ENCODE measurements around the gene GNG12. TPM values are rescaled to one million over a fixed set of nuclear protein-coding genes. Genes with fewer than 3 reads are reported as not detected.

Gene GNG12
- total RNA-seq, 5 donors from 2014 or later (not counting 1 experiment from before 2014, with no cell fraction given): 0.26 to 0.44 (median 0.35) TPM; not detected in 2

DNA sequence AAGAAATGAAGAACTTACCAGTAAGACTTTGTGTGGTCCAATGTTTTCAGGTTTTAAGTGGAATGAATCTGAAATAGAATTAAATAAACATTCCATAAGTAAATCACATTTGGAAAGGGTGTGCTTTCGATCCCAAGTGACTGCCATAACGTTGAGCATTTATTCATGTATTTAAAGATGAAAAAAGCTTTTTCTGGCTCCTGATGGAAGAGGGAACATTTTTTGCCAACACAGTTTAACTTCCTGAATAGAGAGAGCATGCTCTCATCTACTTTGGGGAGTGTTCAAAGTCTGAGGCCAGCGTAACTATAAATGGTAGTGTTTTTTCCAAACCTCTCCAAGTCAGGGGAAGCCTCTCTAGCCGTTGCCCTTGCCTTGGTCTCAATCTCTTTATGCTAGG, 55.8 kb downstream of the GNG12 start:
- Histone ChIP-seq H3K36me3 (ENCODE audit: control insufficient read depth in 2 of 2, extremely low read depth in 1 of 2, insufficient read depth in 1 of 2, low read length in 1 of 2) (no peaks in the 10 kb centered on the region), H3K4me3 (ENCODE audit: control insufficient read depth in 1 of 2, extremely low read depth in 1 of 2, low read length in 1 of 2) (no peak overlapping the region), H3K9me3 (no peaks in the 10 kb centered on the region), H3K27ac (ENCODE audit: low read length) (no peak overlapping the region), H3K27me3 (replicated peaks in 1 of 2; ENCODE audit: control insufficient read depth in 2 of 2, extremely low read depth in 1 of 2, insufficient read depth in 2 of 2, low read length in 1 of 2) (peaks cover 0 to 2% of the 10 kb centered on the region in 2 experiments), H3K4me1 (ENCODE audit: control insufficient read depth in 1 of 2, extremely low read depth in 1 of 2, insufficient read depth in 2 of 2, low read length in 2 of 2) (no peaks in the 10 kb centered on the region)
- WGBS (ENCODE audit: insufficient coverage): no CpG with 5 or more reads among the region's 4 CpGs
- CTCF ChIA-PET: interaction anchor here in 1 of 2 donors (2.0 kb wide), 1 partner anchor 11 kb away, joined by 6 read pairs; no protein-coding TSS in a partner anchor
- H3K9me3 Mint-ChIP-seq: no peaks in the 10 kb centered on the region
- ATAC-seq (replicated peaks in 1 of 4) (no peak), DNase-seq (no peak)
- H3K36me3 Mint-ChIP-seq: no peaks in the 10 kb centered on the region
- no peaks in the 10 kb centered on the region for H3K4me1 Mint-ChIP-seq
- no peak overlapping the region for H3K4me3 Mint-ChIP-seq
- peaks cover 14 to 23% of the 10 kb centered on the region in 2 donors for H3K27me3 Mint-ChIP-seq
- POLR2A ChIA-PET: no interaction called here
- H3K27ac Mint-ChIP-seq: no peak overlapping the region

DNA sequence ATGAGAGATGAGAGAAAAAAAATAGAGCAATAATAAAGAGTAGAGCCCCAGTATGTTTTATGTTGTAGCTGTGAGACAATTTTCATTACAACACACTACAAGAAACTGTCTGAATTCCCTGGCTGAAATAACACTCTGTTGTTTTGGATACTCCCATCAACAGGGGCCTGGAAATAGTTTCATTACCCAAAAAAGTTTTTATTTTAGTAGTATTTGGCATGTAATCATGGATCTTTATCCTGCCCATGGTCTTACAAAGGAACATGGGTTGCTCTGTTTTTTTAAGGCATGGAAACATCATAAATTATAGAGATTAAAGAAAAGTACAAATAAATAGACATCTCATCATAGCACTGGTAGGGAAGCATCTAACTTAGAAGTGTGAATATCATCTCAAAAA, 56.3 kb downstream of the GNG12 start:
- Mint-ChIP-seq H3K36me3 (no peaks in the 10 kb centered on the region), H3K27ac (no peak overlapping the region), H3K4me1 (no peaks in the 10 kb centered on the region), H3K4me3 (no peak overlapping the region), H3K27me3 (peaks cover 14 to 23% of the 10 kb centered on the region in 2 donors), H3K9me3 (no peaks in the 10 kb centered on the region)
- Histone ChIP-seq H3K9me3 (no peaks in the 10 kb centered on the region), H3K4me3 (ENCODE audit: control insufficient read depth in 1 of 2, extremely low read depth in 1 of 2, low read length in 1 of 2) (no peak overlapping the region), H3K4me1 (ENCODE audit: control insufficient read depth in 1 of 2, extremely low read depth in 1 of 2, insufficient read depth in 2 of 2, low read length in 2 of 2) (no peaks in the 10 kb centered on the region), H3K36me3 (ENCODE audit: control insufficient read depth in 2 of 2, extremely low read depth in 1 of 2, insufficient read depth in 1 of 2, low read length in 1 of 2) (no peaks in the 10 kb centered on the region), H3K27me3 (replicated peaks in 1 of 2; ENCODE audit: control insufficient read depth in 2 of 2, extremely low read depth in 1 of 2, insufficient read depth in 2 of 2, low read length in 1 of 2) (peaks cover 0 to 2% of the 10 kb centered on the region in 2 experiments), H3K27ac (ENCODE audit: low read length) (no peak overlapping the region)
- ATAC-seq (replicated peaks in 1 of 4): no peak
- ChIA-PET POLR2A (no interaction called here), CTCF (interaction anchor here in 1 of 2 donors (2.0 kb wide), 1 partner anchor 11 kb away, joined by 6 read pairs; no protein-coding TSS in a partner anchor)
- no peak for DNase-seq

DNA sequence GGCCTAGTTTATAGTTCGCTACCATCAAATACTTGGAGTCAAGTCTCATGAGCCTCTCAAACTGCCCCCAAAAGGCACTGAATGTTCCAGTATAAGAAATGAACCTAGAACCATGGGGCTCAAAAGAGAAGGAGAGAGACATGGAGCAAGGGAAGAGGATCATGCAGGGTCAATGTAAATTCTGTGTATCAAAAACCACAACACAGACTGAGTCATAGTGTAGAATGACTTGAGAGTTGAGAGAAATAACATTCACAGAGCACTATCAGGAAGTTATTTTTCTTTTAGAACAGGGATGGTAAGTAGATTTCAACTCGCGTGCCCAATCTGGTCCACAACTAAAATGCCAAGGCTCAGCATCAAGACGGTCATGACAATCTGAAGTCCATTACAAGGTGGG, 59.8 kb downstream of the GNG12 start:
- H3K9me3 ChIP-seq: no peaks in the 10 kb centered on the region
- no peaks in the 10 kb centered on the region for H3K4me1 Mint-ChIP-seq
- H3K36me3 ChIP-seq (ENCODE audit: control insufficient read depth in 2 of 2, extremely low read depth in 1 of 2, insufficient read depth in 1 of 2, low read length in 1 of 2): no peaks in the 10 kb centered on the region
- H3K36me3 Mint-ChIP-seq: no peaks in the 10 kb centered on the region
- H3K27ac Mint-ChIP-seq: no peak overlapping the region
- no peak overlapping the region for H3K4me3 ChIP-seq (ENCODE audit: control insufficient read depth in 1 of 2, extremely low read depth in 1 of 2, low read length in 1 of 2)
- ChIA-PET CTCF (interaction anchor here in 1 of 2 donors (0.6 kb wide), 1 partner anchor 8 kb away, joined by 4 read pairs; no protein-coding TSS in a partner anchor), POLR2A (no interaction called here)
- H3K27me3 ChIP-seq (replicated peaks in 1 of 2; ENCODE audit: control insufficient read depth in 2 of 2, extremely low read depth in 1 of 2, insufficient read depth in 2 of 2, low read length in 1 of 2): peaks cover 0 to 4% of the 10 kb centered on the region in 2 experiments
- no CpG with 5 or more reads among the region's 4 CpGs for WGBS (ENCODE audit: insufficient coverage)
- no peaks in the 10 kb centered on the region for H3K9me3 Mint-ChIP-seq
- H3K27me3 Mint-ChIP-seq: peaks cover 33 to 36% of the 10 kb centered on the region in 2 donors
- no peak overlapping the region for H3K4me3 Mint-ChIP-seq
- ATAC-seq (replicated peaks in 1 of 4) (no peak), DNase-seq (no peak)
- no peaks in the 10 kb centered on the region for H3K4me1 ChIP-seq (ENCODE audit: control insufficient read depth in 1 of 2, extremely low read depth in 1 of 2, insufficient read depth in 2 of 2, low read length in 2 of 2)
- H3K27ac ChIP-seq (ENCODE audit: low read length): no peak overlapping the region

DNA sequence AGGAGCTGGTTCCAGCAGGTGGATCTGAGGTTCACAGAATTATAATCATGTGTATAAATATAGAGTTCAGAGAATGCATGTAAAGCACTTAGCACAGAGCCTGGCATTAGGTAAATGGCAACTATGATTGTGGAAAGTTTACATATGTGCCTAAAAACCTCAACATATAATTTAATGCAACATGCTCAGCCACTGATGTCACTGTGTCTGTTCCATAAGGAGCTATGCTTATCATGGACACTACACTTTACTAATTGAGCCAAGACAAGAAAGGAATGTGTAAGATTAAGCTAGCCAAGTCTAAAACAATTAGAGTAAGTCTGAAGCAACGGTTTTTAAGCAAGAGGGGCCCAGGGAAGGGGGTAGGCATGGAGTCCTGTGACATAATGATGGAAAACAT, 61.5 kb downstream of the GNG12 start:
- ChIA-PET POLR2A (no interaction called here), CTCF (interaction anchor here (0.5 to 1.4 kb wide), 3 partner anchors 10 to 227 kb away, joined by 3 to 4 read pairs (median 3); partner anchors contain the start of gene GADD45A (in 1 of the 2))
- no peak overlapping the region for H3K4me3 Mint-ChIP-seq
- Histone ChIP-seq H3K4me3 (ENCODE audit: control insufficient read depth in 1 of 2, extremely low read depth in 1 of 2, low read length in 1 of 2) (no peak overlapping the region), H3K9me3 (no peaks in the 10 kb centered on the region), H3K27me3 (replicated peaks in 1 of 2; ENCODE audit: control insufficient read depth in 2 of 2, extremely low read depth in 1 of 2, insufficient read depth in 2 of 2, low read length in 1 of 2) (peaks cover 0 to 9% of the 10 kb centered on the region in 2 experiments), H3K36me3 (ENCODE audit: control insufficient read depth in 2 of 2, extremely low read depth in 1 of 2, insufficient read depth in 1 of 2, low read length in 1 of 2) (no peaks in the 10 kb centered on the region), H3K4me1 (ENCODE audit: control insufficient read depth in 1 of 2, extremely low read depth in 1 of 2, insufficient read depth in 2 of 2, low read length in 2 of 2) (peaks cover 0 to under 1% of the 10 kb centered on the region in 2 experiments), H3K27ac (ENCODE audit: low read length) (no peak overlapping the region)
- no peaks in the 10 kb centered on the region for H3K9me3 Mint-ChIP-seq
- H3K27me3 Mint-ChIP-seq: peaks cover 37 to 39% of the 10 kb centered on the region in 2 donors
- no CpG with 5 or more reads among the region's 1 CpG for WGBS (ENCODE audit: insufficient coverage)
- no peaks in the 10 kb centered on the region for H3K4me1 Mint-ChIP-seq
- H3K27ac Mint-ChIP-seq: no peak overlapping the region
- H3K36me3 Mint-ChIP-seq: no peaks in the 10 kb centered on the region
- DNase-seq: no peak
- no peak for ATAC-seq (replicated peaks in 1 of 4)

GRCh38 chr1:67771152-67771551, 62.1 kb downstream of the GNG12 start:
- Histone ChIP-seq H3K36me3 (ENCODE audit: control insufficient read depth in 2 of 2, extremely low read depth in 1 of 2, insufficient read depth in 1 of 2, low read length in 1 of 2) (no peaks in the 10 kb centered on the region), H3K4me3 (ENCODE audit: control insufficient read depth in 1 of 2, extremely low read depth in 1 of 2, low read length in 1 of 2) (no peak overlapping the region), H3K4me1 (ENCODE audit: control insufficient read depth in 1 of 2, extremely low read depth in 1 of 2, insufficient read depth in 2 of 2, low read length in 2 of 2) (peaks cover 2 to 6% of the 10 kb centered on the region in 2 experiments), H3K27ac (ENCODE audit: low read length) (no peak overlapping the region), H3K9me3 (no peaks in the 10 kb centered on the region), H3K27me3 (replicated peaks in 1 of 2; ENCODE audit: control insufficient read depth in 2 of 2, extremely low read depth in 1 of 2, insufficient read depth in 2 of 2, low read length in 1 of 2) (peaks cover 0 to 14% of the 10 kb centered on the region in 2 experiments)
- CTCF ChIA-PET: interaction anchor here (0.6 to 1.4 kb wide), 2 partner anchors 9 to 226 kb away, joined by 3 to 4 read pairs; no protein-coding TSS in a partner anchor
- Mint-ChIP-seq H3K9me3 (no peaks in the 10 kb centered on the region), H3K4me1 (peaks cover 4 to 6% (median 4%) of the 10 kb centered on the region in 3 donors), H3K27ac (no peak overlapping the region), H3K36me3 (no peaks in the 10 kb centered on the region), H3K27me3 (peaks cover 39 to 41% of the 10 kb centered on the region in 2 donors), H3K4me3 (no peak overlapping the region)
- 85% methylated on average over 5 of the region's 6 CpGs for WGBS (ENCODE audit: insufficient coverage)
- ATAC-seq (replicated peaks in 1 of 4) (no peak), DNase-seq (no peak)
- POLR2A ChIA-PET: no interaction called here

DNA sequence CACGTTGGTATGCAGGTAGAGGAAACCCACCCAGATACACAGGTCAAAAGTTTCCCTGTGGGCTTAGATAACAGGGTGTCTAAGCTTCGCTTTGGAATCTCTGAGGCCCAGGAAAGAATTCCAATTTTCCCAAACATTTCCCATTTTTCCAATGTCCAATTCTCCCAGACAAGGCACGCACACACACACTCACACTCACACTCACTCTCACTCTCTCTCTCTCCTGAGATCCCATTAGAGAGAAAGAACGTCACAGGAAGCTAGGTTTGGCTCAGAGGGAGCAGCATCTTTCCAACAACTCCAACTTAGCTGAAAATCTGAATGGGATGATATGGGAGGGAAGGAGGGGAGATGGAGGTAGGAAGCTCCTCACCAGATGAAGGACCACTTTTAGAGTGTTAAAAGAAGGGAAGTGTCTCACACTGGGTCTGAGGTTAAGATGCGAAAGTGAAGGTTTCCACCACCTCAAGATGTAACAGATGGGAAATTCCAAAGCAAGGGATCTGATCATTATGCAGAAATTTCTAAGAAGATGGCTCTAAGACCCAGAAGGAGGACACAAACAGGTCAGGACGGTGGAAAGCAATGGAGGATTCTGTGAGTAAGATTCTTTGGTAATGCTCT, 63.5 kb downstream of the GNG12 start:
- Mint-ChIP-seq H3K36me3 (no peaks in the 10 kb centered on the region), H3K27me3 (peaks cover 32 to 39% of the 10 kb centered on the region in 2 donors), H3K4me1 (peaks cover 6 to 10% (median 6%) of the 10 kb centered on the region in 3 donors), H3K27ac (no peak overlapping the region), H3K9me3 (no peaks in the 10 kb centered on the region), H3K4me3 (no peak overlapping the region)
- Histone ChIP-seq H3K9me3 (no peaks in the 10 kb centered on the region), H3K27ac (ENCODE audit: low read length) (no peak overlapping the region), H3K4me1 (ENCODE audit: control insufficient read depth in 1 of 2, extremely low read depth in 1 of 2, insufficient read depth in 2 of 2, low read length in 2 of 2) (peaks cover 2 to 9% of the 10 kb centered on the region in 2 experiments), H3K4me3 (ENCODE audit: control insufficient read depth in 1 of 2, extremely low read depth in 1 of 2, low read length in 1 of 2) (no peak overlapping the region), H3K27me3 (replicated peaks in 1 of 2; ENCODE audit: control insufficient read depth in 2 of 2, extremely low read depth in 1 of 2, insufficient read depth in 2 of 2, low read length in 1 of 2) (peaks cover 0 to 14% of the 10 kb centered on the region in 2 experiments), H3K36me3 (ENCODE audit: control insufficient read depth in 2 of 2, extremely low read depth in 1 of 2, insufficient read depth in 1 of 2, low read length in 1 of 2) (no peaks in the 10 kb centered on the region)
- DNase-seq (no peak), ATAC-seq (replicated peaks in 1 of 4) (no peak)
- WGBS (ENCODE audit: insufficient coverage): 70% methylated on average over 2 of the region's 6 CpGs
- POLR2A ChIA-PET: no interaction called here
- CTCF ChIA-PET: interaction anchor here (1.0 to 2.8 kb wide), 3 partner anchors 9 to 12 kb away, joined by 3 to 9 read pairs (median 6); no protein-coding TSS in a partner anchor
